Testis (tissue), 2 donors: ENCODE data around the gene CFAP299.

Experiments used
- CTCF ChIP-seq, 3 experiments: fragments of 450-650 bp in 2 of 3; fragments of 200-600 bp in 1 of 3; sonication (generic) in 1 of 3; IDR thresholded peaks; one replicate each; pipeline ENCODE4 v1.5.1; 2016 to 2019; ENCODE audit warnings: antibody characterized with exemption in 3 of 3, mild to moderate bottlenecking in 2 of 3, moderate library complexity in 1 of 3
- POLR2A ChIP-seq: fragments of 450-650 bp; IDR thresholded peaks from one replicate; pipeline ENCODE4 v1.6.1; 2017; ENCODE audit warnings: antibody characterized with exemption, mild to moderate bottlenecking, moderate library complexity

GRCh38 chr4:80370635-80371034 lies 35.1 kb downstream of the CFAP299 start:
- TF ChIP-seq CTCF (IDR thresholded peaks at IDR 0.05) (no peak), POLR2A (no peak)
